PC-9 (cell line): ENCODE measurements around the gene PABPC1L. TPM values are rescaled to one million over a fixed set of nuclear protein-coding genes. Genes with fewer than 3 reads are reported as not detected.

ENCODE experiments used
- BruUV-seq: library from RNA; stranded (reverse); fragments of 400-500 nt; replicated peaks from 2 replicates; lab custom pipeline; 2021; lab: Mats Ljungman, UMichigan
- CTCF ChIA-PET: fragments of 300-600 bp; sonication (Branson Sonifier 250); formaldehyde crosslinking; loops from one replicate; lab custom pipeline; 2022; ENCODE audit warnings: antibody characterized with exemption; lab: Charles Lee
- POLR2A ChIA-PET: fragments of 300-600 bp; sonication (Branson Sonifier 250); formaldehyde crosslinking; loops from one replicate; lab custom pipeline; 2022; ENCODE audit warnings: antibody characterized with exemption; ENCODE audit not compliant: unreplicated experiment; lab: Charles Lee
- DNase-seq, 2 experiments: peaks; one replicate each; pipeline versions ENCODE4 v3.0.0 to v3.0.0-alpha.2; 2015 to 2022; ENCODE audit warnings: mixed read lengths in 1 of 2
- H2AFZ ChIP-seq: fragments of 200-600 bp; sonication (generic); 2 replicates; pipeline ENCODE4 v1.8.1; 2017; ENCODE audit warnings: antibody characterized with exemption
- H3F3A ChIP-seq: fragments of 200-600 bp; sonication (generic); 2 replicates; pipeline ENCODE4 v1.8.1; 2017; ENCODE audit warnings: antibody characterized with exemption, mild to moderate bottlenecking, low read depth; ENCODE audit not compliant: insufficient read depth
- H3K27ac ChIP-seq: fragments of 200-600 bp; sonication (generic); 2 replicates; pipeline ENCODE4 v1.6.1; 2016; ENCODE audit warnings: mixed run types
- H3K27me3 ChIP-seq: fragments of 200-600 bp; sonication (generic); 2 replicates; pipeline ENCODE4 v1.6.1; 2016; ENCODE audit warnings: low read depth, mixed run types; ENCODE audit not compliant: insufficient read depth
- H3K36me3 ChIP-seq: fragments of 200-600 bp; sonication (generic); 2 replicates; pipeline ENCODE4 v1.6.1; 2016; ENCODE audit warnings: low read depth, mixed run types
- H3K4me1 ChIP-seq: fragments of 200-600 bp; sonication (generic); replicated peaks from 2 replicates; pipeline ENCODE4 v1.6.1; 2016; ENCODE audit warnings: mixed run types; ENCODE audit not compliant: insufficient read depth
- H3K4me2 ChIP-seq: fragments of 200-600 bp; sonication (generic); 2 replicates; pipeline ENCODE4 v1.6.1; 2017; ENCODE audit warnings: mixed run types
- H3K4me3 ChIP-seq: fragments of 200-600 bp; sonication (generic); 2 replicates; pipeline ENCODE4 v1.6.1; 2016; ENCODE audit warnings: mixed run types
- H3K79me2 ChIP-seq: fragments of 200-600 bp; sonication (generic); 2 replicates; pipeline ENCODE4 v1.6.1; 2017; ENCODE audit warnings: low read depth, mixed run types
- H3K9me2 ChIP-seq: fragments of 200-600 bp; sonication (generic); 2 replicates; pipeline ENCODE4 v1.8.1; 2017; ENCODE audit warnings: mild to moderate bottlenecking; ENCODE audit not compliant: insufficient read depth
- H3K9me3 ChIP-seq: fragments of 200-600 bp; sonication (generic); 2 replicates; pipeline ENCODE4 v1.8.1; 2016; ENCODE audit warnings: low read depth; ENCODE audit not compliant: insufficient read depth
- H4K20me1 ChIP-seq: fragments of 200-600 bp; sonication (generic); 2 replicates; pipeline ENCODE4 v1.8.1; 2017; ENCODE audit not compliant: insufficient read depth
- EZH2 ChIP-seq: fragments of 200-600 bp; sonication (generic); IDR thresholded peaks from 2 replicates; pipeline ENCODE4 v1.8.0; 2017; ENCODE audit warnings: antibody characterized with exemption, low read depth
- intact Hi-C: fragments of 100-400 bp; cut with micrococcal nuclease; formaldehyde crosslinking; loops from one replicate; pipeline ENCODE4 v1.10.0; 2022; ENCODE audit not compliant: unreplicated experiment
- total RNA-seq: library from RNA; stranded (reverse); gene quantifications from 2 replicates; pipeline ENCODE4 v1.2.3, GENCODE V29; 2021
- TF ChIP-seq, protein P1 (sequence below): fragments of 200-600 bp; sonication (generic); conservative IDR thresholded peaks from 2 replicates; pipeline ENCODE4 v1.6.1; 2017; ENCODE audit warnings: mixed run types, antibody characterized with exemption, mild to moderate bottlenecking, moderate library complexity

PABPC1L gene
- total RNA-seq, 1 experiment from 2014 or later, result 132 TPM

DNA sequence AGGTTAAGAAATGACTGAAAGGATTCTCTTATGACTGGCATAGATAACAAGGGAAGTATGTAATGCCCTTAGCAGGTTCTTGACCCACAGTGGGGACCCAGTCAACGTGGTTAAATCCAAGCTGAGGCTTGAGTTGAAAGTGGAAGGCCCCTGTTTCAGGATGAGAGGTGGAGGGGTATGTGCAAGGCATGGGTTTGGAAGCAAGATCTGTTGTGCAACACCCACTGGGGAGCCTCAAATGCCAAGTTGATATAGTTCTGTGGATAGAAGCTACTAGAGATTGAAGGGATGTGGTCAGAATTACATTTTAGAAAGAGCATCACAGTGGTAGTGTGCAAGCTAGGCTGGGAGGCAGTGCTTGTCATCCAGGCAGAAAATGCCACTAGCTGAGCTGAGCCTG, 5.1 kb downstream of the PABPC1L start:
- Histone ChIP-seq H4K20me1 (no peaks in the 10 kb centered on the region), H2AFZ (no peak overlapping the region), H3K36me3 (peaks cover 22% of the 10 kb centered on the region), H3K79me2 (peaks cover 19% of the 10 kb centered on the region), H3K9me3 (no peaks in the 10 kb centered on the region), H3K9me2 (no peaks in the 10 kb centered on the region), H3K4me2 (no peak overlapping the region), H3K27ac (no peak overlapping the region), H3K4me3 (no peak overlapping the region), H3F3A (no peaks in the 10 kb centered on the region; the same call in 1 of the 2 replicates), H3K4me1 (peaks cover 4% of the 10 kb centered on the region; the same call in 1 of the 2 replicates), H3K27me3 (no peaks in the 10 kb centered on the region)
- no TSS peak for BruUV-seq
- ChIA-PET POLR2A (no interaction called here), CTCF (no interaction called here)
- DNase-seq, result no peak
- intact Hi-C loops, result loop anchor here (5.0 kb wide), 2 partner anchors 182 to 377 kb away; no protein-coding TSS in a partner anchor
- TF ChIP-seq EZH2, result no peak

DNA sequence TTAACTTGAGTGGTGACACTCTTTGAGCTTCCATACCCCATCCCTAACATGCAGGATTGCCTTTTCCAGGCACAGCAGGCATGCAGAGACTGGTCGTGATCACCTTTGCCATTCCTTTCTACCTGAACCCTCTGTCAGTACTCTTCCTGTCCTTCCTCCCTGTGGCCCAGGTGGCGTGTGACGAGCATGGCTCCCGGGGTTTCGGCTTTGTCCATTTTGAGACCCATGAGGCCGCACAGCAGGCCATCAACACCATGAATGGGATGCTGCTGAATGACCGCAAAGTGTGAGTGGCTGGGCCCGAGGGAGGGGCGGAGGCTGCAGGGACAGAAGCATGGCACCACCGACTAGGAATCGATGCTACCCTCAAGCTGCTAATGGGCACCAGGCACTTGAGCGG, 6.7 kb downstream of the PABPC1L start:
- Histone ChIP-seq H3K27ac (no peak overlapping the region), H3K9me2 (no peaks in the 10 kb centered on the region), H3K4me3 (no peak overlapping the region), H3K27me3 (no peaks in the 10 kb centered on the region), H3K79me2 (peaks cover 12% of the 10 kb centered on the region; the same call in 1 of the 2 replicates), H3K4me2 (no peak overlapping the region), H4K20me1 (no peaks in the 10 kb centered on the region), H3F3A (no peaks in the 10 kb centered on the region; the same call in 1 of the 2 replicates), H3K36me3 (peaks cover 22% of the 10 kb centered on the region), H2AFZ (no peak overlapping the region), H3K9me3 (no peaks in the 10 kb centered on the region), H3K4me1 (peaks cover 4% of the 10 kb centered on the region; the same call in 1 of the 2 replicates)
- intact Hi-C loops, result no loop called here
- TF ChIP-seq EZH2, result no peak
- TF ChIP-seq, protein P1, sequence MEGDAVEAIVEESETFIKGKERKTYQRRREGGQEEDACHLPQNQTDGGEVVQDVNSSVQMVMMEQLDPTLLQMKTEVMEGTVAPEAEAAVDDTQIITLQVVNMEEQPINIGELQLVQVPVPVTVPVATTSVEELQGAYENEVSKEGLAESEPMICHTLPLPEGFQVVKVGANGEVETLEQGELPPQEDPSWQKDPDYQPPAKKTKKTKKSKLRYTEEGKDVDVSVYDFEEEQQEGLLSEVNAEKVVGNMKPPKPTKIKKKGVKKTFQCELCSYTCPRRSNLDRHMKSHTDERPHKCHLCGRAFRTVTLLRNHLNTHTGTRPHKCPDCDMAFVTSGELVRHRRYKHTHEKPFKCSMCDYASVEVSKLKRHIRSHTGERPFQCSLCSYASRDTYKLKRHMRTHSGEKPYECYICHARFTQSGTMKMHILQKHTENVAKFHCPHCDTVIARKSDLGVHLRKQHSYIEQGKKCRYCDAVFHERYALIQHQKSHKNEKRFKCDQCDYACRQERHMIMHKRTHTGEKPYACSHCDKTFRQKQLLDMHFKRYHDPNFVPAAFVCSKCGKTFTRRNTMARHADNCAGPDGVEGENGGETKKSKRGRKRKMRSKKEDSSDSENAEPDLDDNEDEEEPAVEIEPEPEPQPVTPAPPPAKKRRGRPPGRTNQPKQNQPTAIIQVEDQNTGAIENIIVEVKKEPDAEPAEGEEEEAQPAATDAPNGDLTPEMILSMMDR, result no peak
- CTCF ChIA-PET, result no interaction called here
- POLR2A ChIA-PET, result interaction anchor here (0.7 kb wide), 1 partner anchor 653 kb away, joined by 7 read pairs; no protein-coding TSS in a partner anchor
- no peak for DNase-seq
- no TSS peak for BruUV-seq

DNA sequence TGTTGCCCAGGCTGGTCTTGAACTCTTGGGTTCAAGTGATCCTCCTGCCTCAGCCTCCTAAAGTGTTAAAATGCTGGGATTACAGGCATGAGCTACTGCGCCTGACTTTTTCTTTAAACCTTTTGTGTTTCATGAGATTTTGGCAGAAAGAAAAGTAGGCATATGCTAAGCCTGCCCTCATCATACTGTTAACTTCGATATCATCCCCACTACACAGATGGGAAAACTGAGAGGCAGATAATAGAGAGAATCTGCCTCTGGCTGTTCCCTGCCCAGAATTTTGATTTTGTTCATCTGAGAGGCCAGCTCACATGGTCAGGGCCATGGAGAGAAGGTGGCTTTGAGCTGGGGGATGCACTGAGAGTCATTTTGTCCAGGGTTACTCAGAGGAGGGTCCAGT, 7.5 kb downstream of the PABPC1L start:
- H3K36me3 ChIP-seq, result peaks cover 22% of the 10 kb centered on the region
- no peak overlapping the region for H3K4me2 ChIP-seq
- no peak overlapping the region for H3K4me3 ChIP-seq
- no TSS peak for BruUV-seq
- no peaks in the 10 kb centered on the region for H3K27me3 ChIP-seq
- CTCF ChIA-PET, result interaction anchor here (0.5 kb wide), 1 partner anchor 398 kb away, joined by 9 read pairs; no protein-coding TSS in a partner anchor
- no peaks in the 10 kb centered on the region for H3K9me3 ChIP-seq
- TF ChIP-seq, protein P1, result no peak
- no peak for TF ChIP-seq EZH2
- H4K20me1 ChIP-seq, result no peaks in the 10 kb centered on the region
- H3K27ac ChIP-seq, result no peak overlapping the region
- peaks cover 5% of the 10 kb centered on the region; the same call in 1 of the 2 replicates for H3K79me2 ChIP-seq
- H3F3A ChIP-seq, result no peaks in the 10 kb centered on the region
- intact Hi-C loops, result no loop called here
- no peaks in the 10 kb centered on the region for H3K9me2 ChIP-seq
- no peak overlapping the region for H2AFZ ChIP-seq
- POLR2A ChIA-PET, result interaction anchor here (0.7 kb wide), 1 partner anchor 753 kb away, joined by 3 read pairs; no protein-coding TSS in a partner anchor
- no peak for DNase-seq
- no peaks in the 10 kb centered on the region for H3K4me1 ChIP-seq
